ENCODE results near the gene CORO2B. TPM values are rescaled to one million over a fixed set of nuclear protein-coding genes. Genes with fewer than 3 reads are reported as not detected.

CORO2B gene
- total and polyA plus RNA-seq, 10 donors: 0.93 to 8.8 (median 3.6) TPM

DNA sequence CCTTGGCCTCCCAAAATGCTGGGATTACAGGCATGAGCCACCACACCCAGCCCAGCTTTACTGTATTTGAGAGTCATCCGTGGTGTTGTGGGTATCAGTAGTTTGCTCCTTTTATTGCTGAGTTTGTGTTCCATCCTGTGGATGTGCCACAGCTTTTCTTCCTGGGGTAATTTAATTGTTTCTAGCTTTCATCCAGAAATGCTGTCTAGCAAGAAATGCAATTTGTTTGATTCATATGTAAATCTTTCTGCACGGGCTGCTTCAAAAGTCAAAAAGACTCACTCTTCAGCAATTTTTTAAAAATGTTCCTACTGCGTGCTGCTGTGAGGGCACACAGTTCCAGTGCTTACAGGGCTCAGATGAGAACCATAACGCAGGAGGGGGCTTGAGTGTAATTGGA is 47.1 kb downstream of the CORO2B start:
- intact Hi-C loops (cut with DNase I; ENCODE audit: low total_unique reads): no loop called here
- Histone ChIP-seq H3K4me3 (no peak overlapping the region), H3K4me1 (peaks cover 3 to 39% (median 9%) of the 10 kb centered on the region in 6 donors), H3K27ac (no peak overlapping the region), H3K27me3 (replicated peaks in 1 of 7) (peaks cover 0 to 6% (median 0%) of the 10 kb centered on the region in 7 donors), H3K9me3 (no peaks in the 10 kb centered on the region), H3K36me3 (no peaks in the 10 kb centered on the region)
- 83 to 92% (median 87%) methylated on average over 4 of the region's 4 CpGs for WGBS, 5 donors
- no peak for DNase-seq
- TF ChIP-seq POLR2A (IDR thresholded peaks at IDR 0.05): no peak
- TF ChIP-seq, protein P1, sequence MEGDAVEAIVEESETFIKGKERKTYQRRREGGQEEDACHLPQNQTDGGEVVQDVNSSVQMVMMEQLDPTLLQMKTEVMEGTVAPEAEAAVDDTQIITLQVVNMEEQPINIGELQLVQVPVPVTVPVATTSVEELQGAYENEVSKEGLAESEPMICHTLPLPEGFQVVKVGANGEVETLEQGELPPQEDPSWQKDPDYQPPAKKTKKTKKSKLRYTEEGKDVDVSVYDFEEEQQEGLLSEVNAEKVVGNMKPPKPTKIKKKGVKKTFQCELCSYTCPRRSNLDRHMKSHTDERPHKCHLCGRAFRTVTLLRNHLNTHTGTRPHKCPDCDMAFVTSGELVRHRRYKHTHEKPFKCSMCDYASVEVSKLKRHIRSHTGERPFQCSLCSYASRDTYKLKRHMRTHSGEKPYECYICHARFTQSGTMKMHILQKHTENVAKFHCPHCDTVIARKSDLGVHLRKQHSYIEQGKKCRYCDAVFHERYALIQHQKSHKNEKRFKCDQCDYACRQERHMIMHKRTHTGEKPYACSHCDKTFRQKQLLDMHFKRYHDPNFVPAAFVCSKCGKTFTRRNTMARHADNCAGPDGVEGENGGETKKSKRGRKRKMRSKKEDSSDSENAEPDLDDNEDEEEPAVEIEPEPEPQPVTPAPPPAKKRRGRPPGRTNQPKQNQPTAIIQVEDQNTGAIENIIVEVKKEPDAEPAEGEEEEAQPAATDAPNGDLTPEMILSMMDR (IDR thresholded peaks at IDR 0.05 in 8 of 11, conservative IDR thresholded peaks at IDR 0.05 in 3 of 11): no peak
- TF ChIP-seq POLR2AphosphoS5 (IDR thresholded peaks at IDR 0.05): no peak

DNA sequence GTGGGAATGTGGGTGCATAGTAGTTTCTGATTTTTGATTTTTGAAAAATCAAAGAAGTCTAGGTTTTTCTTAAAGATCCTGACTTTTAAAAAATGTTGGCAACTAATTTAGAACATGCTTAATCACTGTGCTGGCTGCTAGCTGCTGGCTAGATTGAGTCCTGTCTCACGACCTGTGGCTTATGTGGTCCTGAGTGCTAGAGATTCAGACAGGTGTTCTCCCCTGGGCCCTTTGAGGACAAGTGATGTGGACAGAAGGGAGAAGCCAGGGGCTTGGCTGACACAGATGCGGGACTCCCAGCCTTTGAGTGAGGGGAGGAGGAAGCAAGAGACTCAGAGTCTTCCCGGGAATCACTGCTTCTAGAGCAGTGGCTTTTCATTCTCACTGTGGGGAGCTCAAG is 47.5 kb downstream of the CORO2B start:
- intact Hi-C loops (cut with DNase I; ENCODE audit: low total_unique reads): no loop called here
- 38 to 77% (median 65%) methylated on average over 3 of the region's 3 CpGs for WGBS, 5 donors
- H3K27me3 ChIP-seq (replicated peaks in 1 of 7): peaks cover 0 to 6% (median 0%) of the 10 kb centered on the region in 7 donors
- TF ChIP-seq POLR2AphosphoS5 (IDR thresholded peaks at IDR 0.05): no peak
- TF ChIP-seq POLR2A (IDR thresholded peaks at IDR 0.05): no peak
- TF ChIP-seq, protein P1 (IDR thresholded peaks at IDR 0.05 in 8 of 11, conservative IDR thresholded peaks at IDR 0.05 in 3 of 11): no peak
- no peaks in the 10 kb centered on the region for H3K9me3 ChIP-seq
- H3K4me1 ChIP-seq: peaks cover 1 to 39% (median 13%) of the 10 kb centered on the region in 6 donors
- no peak overlapping the region for H3K27ac ChIP-seq
- H3K36me3 ChIP-seq: no peaks in the 10 kb centered on the region
- no peak for DNase-seq
- no peak overlapping the region for H3K4me3 ChIP-seq

DNA sequence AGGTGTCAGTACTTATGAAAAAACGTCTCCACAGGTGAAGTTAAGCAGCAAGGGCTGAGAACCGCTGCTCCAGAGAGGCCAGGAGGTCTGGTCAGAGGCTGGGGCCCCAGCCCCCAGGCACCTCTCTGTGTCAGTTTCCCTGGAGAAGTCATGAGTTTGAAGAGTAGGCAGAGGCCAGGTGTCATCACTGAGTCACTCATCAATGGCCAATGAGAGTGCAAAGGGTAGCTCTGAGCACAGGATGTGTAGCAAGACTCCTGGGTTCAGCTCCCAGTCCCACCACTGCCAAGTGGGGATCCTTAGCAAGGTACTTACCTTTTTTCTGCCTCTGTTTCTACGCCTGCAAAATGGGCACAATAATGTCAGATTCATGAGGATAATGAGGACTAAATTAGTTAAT is 47.9 kb downstream of the CORO2B start:
- WGBS, 5 donors: 75 to 93% (median 86%) methylated on average over 3 of the region's 3 CpGs
- H3K27ac ChIP-seq: no peak overlapping the region
- intact Hi-C loops (cut with DNase I; ENCODE audit: low total_unique reads): no loop called here

DNA sequence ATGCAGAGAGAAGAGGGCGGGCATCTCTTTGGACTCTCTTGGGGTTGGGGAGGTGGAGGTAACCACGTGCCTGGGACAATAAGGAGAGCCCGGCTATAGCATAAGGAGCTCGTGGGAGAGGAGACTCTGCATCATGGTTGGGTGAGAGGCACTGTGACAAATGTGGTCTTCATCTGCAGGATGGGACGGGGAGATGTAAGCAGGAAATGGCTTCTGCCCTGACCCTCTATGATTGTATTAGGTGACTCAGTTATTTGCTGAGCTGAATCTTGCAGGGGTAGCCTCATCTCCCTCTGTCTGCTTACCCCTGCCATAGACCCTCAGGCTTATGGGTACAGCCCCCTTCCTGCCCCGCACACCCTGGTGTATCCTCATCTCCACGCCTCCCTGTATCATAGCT is 48.7 kb downstream of the CORO2B start:
- WGBS, 5 donors: 85 to 92% (median 90%) methylated on average over 7 of the region's 7 CpGs
- Histone ChIP-seq H3K36me3 (no peaks in the 10 kb centered on the region), H3K4me3 (no peak overlapping the region), H3K4me1 (peaks cover 0 to 44% (median 22%) of the 10 kb centered on the region in 6 donors), H3K27ac (no peak overlapping the region), H3K27me3 (replicated peaks in 1 of 7) (peaks cover 0 to 6% (median 0%) of the 10 kb centered on the region in 7 donors), H3K9me3 (no peaks in the 10 kb centered on the region)
- TF ChIP-seq, protein P1 (IDR thresholded peaks at IDR 0.05 in 8 of 11, conservative IDR thresholded peaks at IDR 0.05 in 3 of 11): no peak
- TF ChIP-seq POLR2A (IDR thresholded peaks at IDR 0.05) (no peak), POLR2AphosphoS5 (IDR thresholded peaks at IDR 0.05) (no peak)
- intact Hi-C loops (cut with DNase I; ENCODE audit: low total_unique reads): no loop called here
- DNase-seq: no peak

More for the DNA sequence above, 47.9 kb downstream of the CORO2B start:
- TF ChIP-seq, protein P1 (IDR thresholded peaks at IDR 0.05 in 8 of 11, conservative IDR thresholded peaks at IDR 0.05 in 3 of 11): no peak
- TF ChIP-seq POLR2AphosphoS5 (IDR thresholded peaks at IDR 0.05): no peak
- no peak for TF ChIP-seq POLR2A (IDR thresholded peaks at IDR 0.05)
- Histone ChIP-seq H3K4me3 (no peak overlapping the region), H3K9me3 (no peaks in the 10 kb centered on the region), H3K27me3 (replicated peaks in 1 of 7) (peaks cover 0 to 6% (median 0%) of the 10 kb centered on the region in 7 donors), H3K4me1 (peaks cover 0 to 39% (median 17%) of the 10 kb centered on the region in 6 donors), H3K36me3 (no peaks in the 10 kb centered on the region)
- DNase-seq: no peak
